ENCODE data around the gene ATRNL1.

The ATRNL1 gene

GRCh38 chr10:115056186-115056585 lies 37.0 kb upstream of the ATRNL1 start:
- no peak for DNase-seq
- no peak overlapping the region for H3K4me3 ChIP-seq (ENCODE audit: low read depth, low read length)
- H3K79me1 ChIP-seq (ENCODE audit: low read length): no peaks in the 10 kb centered on the region
- no peak overlapping the region for H3K4ac ChIP-seq (ENCODE audit: low read depth, low read length)
- H4K12ac ChIP-seq (ENCODE audit: low read depth, low read length): no peak overlapping the region
- no peak overlapping the region for H4K91ac ChIP-seq (ENCODE audit: low read depth, low read length)
- no CpG with 5 or more reads among the region's 2 CpGs for WGBS (ENCODE audit: extremely low coverage, insufficient coverage, insufficient read length)
- no peaks in the 10 kb centered on the region for H3K27me3 ChIP-seq (ENCODE audit: insufficient read depth, low read length)
- no peaks in the 10 kb centered on the region for H3K4me1 ChIP-seq (ENCODE audit: control insufficient read depth in 1 of 2, insufficient read depth in 2 of 2, low read length in 2 of 2)
- peak overlapping the region; percentile 66 for H3K14ac ChIP-seq (ENCODE audit: low read length)
- H3K27ac ChIP-seq (ENCODE audit: low read depth, low read length): no peak overlapping the region
- H3K9me3 ChIP-seq (ENCODE audit: insufficient read depth, low read depth, low read length): no peaks in the 10 kb centered on the region
- no peak overlapping the region for H2BK5ac ChIP-seq (ENCODE audit: low read depth, low read length, poor library complexity)
- no peak overlapping the region for H3K9ac ChIP-seq (ENCODE audit: low read length)
- H2BK120ac ChIP-seq (ENCODE audit: insufficient read depth, low read length, poor library complexity): no peak overlapping the region
- no peak overlapping the region for H3K18ac ChIP-seq (ENCODE audit: low read length)
- H4K8ac ChIP-seq (ENCODE audit: low read depth, low read length): no peak overlapping the region
- no peaks in the 10 kb centered on the region for H3K79me2 ChIP-seq (ENCODE audit: control insufficient read depth, insufficient read depth, low read length, poor library complexity)
- H3K4me2 ChIP-seq (ENCODE audit: low read length): no peak overlapping the region
- H3K36me3 ChIP-seq (ENCODE audit: control insufficient read depth in 1 of 2, insufficient read depth in 2 of 2, low read length in 2 of 2): no peaks in the 10 kb centered on the region
- no peak overlapping the region for H2AFZ ChIP-seq (ENCODE audit: insufficient read depth, low read length, poor library complexity)
- H2BK12ac ChIP-seq (ENCODE audit: low read length): peak overlapping the region; percentile 80
- H2AK5ac ChIP-seq (ENCODE audit: low read length): no peak overlapping the region
- no peak overlapping the region for H3K23ac ChIP-seq (ENCODE audit: low read length)

DNA sequence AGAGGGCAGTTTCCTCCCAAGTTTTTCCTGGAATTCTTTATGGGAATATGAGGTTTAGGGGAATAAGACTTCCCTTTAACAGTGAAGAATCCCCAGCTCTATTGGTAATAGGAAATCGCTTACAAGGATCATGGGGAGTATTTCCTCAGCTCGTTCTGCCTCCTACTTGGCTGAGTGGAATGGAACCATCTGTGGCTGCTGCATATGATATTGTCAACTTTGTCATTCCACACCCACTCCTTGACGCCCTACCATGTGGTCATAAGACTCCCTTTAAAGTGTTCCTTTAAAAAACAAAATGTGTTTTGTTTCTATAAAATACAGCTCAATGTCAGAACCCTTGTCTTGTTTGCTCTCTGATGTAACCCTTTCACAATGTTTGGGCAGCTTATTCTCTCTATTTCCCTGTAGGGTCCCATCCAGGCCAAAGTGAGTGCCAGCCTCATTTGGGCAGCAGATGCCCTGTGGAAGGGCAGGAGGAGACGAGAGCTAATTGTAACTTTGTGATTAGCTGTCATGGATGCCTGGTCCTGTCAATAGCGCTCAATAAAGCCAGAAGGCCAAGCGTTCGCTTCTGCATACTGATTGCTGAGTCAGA lies 33.8 kb upstream of the ATRNL1 start:
- no peak for DNase-seq
- Histone ChIP-seq H4K91ac (ENCODE audit: low read depth, low read length) (no peak overlapping the region), H2BK120ac (ENCODE audit: insufficient read depth, low read length, poor library complexity) (no peak overlapping the region), H2BK5ac (ENCODE audit: low read depth, low read length, poor library complexity) (no peak overlapping the region), H2AFZ (ENCODE audit: insufficient read depth, low read length, poor library complexity) (no peak overlapping the region), H3K9ac (ENCODE audit: low read length) (no peak overlapping the region), H3K4me1 (ENCODE audit: control insufficient read depth in 1 of 2, insufficient read depth in 2 of 2, low read length in 2 of 2) (no peaks in the 10 kb centered on the region), H3K4ac (ENCODE audit: low read depth, low read length) (no peak overlapping the region), H2BK12ac (ENCODE audit: low read length) (no peak overlapping the region), H3K36me3 (ENCODE audit: control insufficient read depth in 1 of 2, insufficient read depth in 2 of 2, low read length in 2 of 2) (no peaks in the 10 kb centered on the region), H3K79me2 (ENCODE audit: control insufficient read depth, insufficient read depth, low read length, poor library complexity) (no peaks in the 10 kb centered on the region), H2AK5ac (ENCODE audit: low read length) (no peak overlapping the region), H3K79me1 (ENCODE audit: low read length) (no peaks in the 10 kb centered on the region), H3K27ac (ENCODE audit: low read depth, low read length) (no peak overlapping the region), H3K23ac (ENCODE audit: low read length) (no peak overlapping the region), H3K27me3 (ENCODE audit: insufficient read depth, low read length) (no peaks in the 10 kb centered on the region), H3K4me3 (ENCODE audit: low read depth, low read length) (no peak overlapping the region), H3K18ac (ENCODE audit: low read length) (no peak overlapping the region), H3K4me2 (ENCODE audit: low read length) (no peak overlapping the region), H4K12ac (ENCODE audit: low read depth, low read length) (no peak overlapping the region), H4K8ac (ENCODE audit: low read depth, low read length) (no peak overlapping the region), H3K9me3 (ENCODE audit: insufficient read depth, low read depth, low read length) (no peaks in the 10 kb centered on the region), H3K14ac (ENCODE audit: low read length) (no peak overlapping the region)
- no CpG with 5 or more reads among the region's 7 CpGs for WGBS (ENCODE audit: extremely low coverage, insufficient coverage, insufficient read length)

- no peak overlapping the region for H3K4ac ChIP-seq (ENCODE audit: low read depth, low read length)
- H4K8ac ChIP-seq (ENCODE audit: low read depth, low read length): no peak overlapping the region
- no peak overlapping the region for H3K4me3 ChIP-seq (ENCODE audit: low read depth, low read length)
- H3K9me3 ChIP-seq (ENCODE audit: insufficient read depth, low read depth, low read length): no peaks in the 10 kb centered on the region
- H3K9ac ChIP-seq (ENCODE audit: low read length): no peak overlapping the region
- WGBS (ENCODE audit: extremely low coverage, insufficient coverage, insufficient read length): no CpG with 5 or more reads among the region's 5 CpGs
- no peaks in the 10 kb centered on the region for H3K79me2 ChIP-seq (ENCODE audit: control insufficient read depth, insufficient read depth, low read length, poor library complexity)
- H2BK12ac ChIP-seq (ENCODE audit: low read length): no peak overlapping the region
- no peak overlapping the region for H3K18ac ChIP-seq (ENCODE audit: low read length)
- H3K4me2 ChIP-seq (ENCODE audit: low read length): no peak overlapping the region
- H3K36me3 ChIP-seq (ENCODE audit: control insufficient read depth in 1 of 2, insufficient read depth in 2 of 2, low read length in 2 of 2): no peaks in the 10 kb centered on the region
- peaks cover 6 to 8% of the 10 kb centered on the region in 2 experiments for H3K4me1 ChIP-seq (ENCODE audit: control insufficient read depth in 1 of 2, insufficient read depth in 2 of 2, low read length in 2 of 2)
- no peak overlapping the region for H2AK5ac ChIP-seq (ENCODE audit: low read length)
- H3K14ac ChIP-seq (ENCODE audit: low read length): no peak overlapping the region
- H3K79me1 ChIP-seq (ENCODE audit: low read length): peaks cover 9% of the 10 kb centered on the region
- no peak overlapping the region for H4K12ac ChIP-seq (ENCODE audit: low read depth, low read length)
- H3K27ac ChIP-seq (ENCODE audit: low read depth, low read length): no peak overlapping the region
- no peaks in the 10 kb centered on the region for H3K27me3 ChIP-seq (ENCODE audit: insufficient read depth, low read length)
- no peak overlapping the region for H2AFZ ChIP-seq (ENCODE audit: insufficient read depth, low read length, poor library complexity)
- no peak overlapping the region for H3K23ac ChIP-seq (ENCODE audit: low read length)
- no peak overlapping the region for H2BK120ac ChIP-seq (ENCODE audit: insufficient read depth, low read length, poor library complexity)
- H2BK5ac ChIP-seq (ENCODE audit: low read depth, low read length, poor library complexity): no peak overlapping the region
- H4K91ac ChIP-seq (ENCODE audit: low read depth, low read length): no peak overlapping the region
- DNase-seq: no peak
Observed at GRCh38 chr10:115063701-115064658, 29.2 kb upstream of the ATRNL1 start.

- Histone ChIP-seq H3K9ac (ENCODE audit: low read length) (no peak overlapping the region), H3K4me2 (ENCODE audit: low read length) (no peak overlapping the region), H3K79me2 (ENCODE audit: control insufficient read depth, insufficient read depth, low read length, poor library complexity) (no peaks in the 10 kb centered on the region), H3K23ac (ENCODE audit: low read length) (no peak overlapping the region), H2BK5ac (ENCODE audit: low read depth, low read length, poor library complexity) (no peak overlapping the region), H3K4ac (ENCODE audit: low read depth, low read length) (no peak overlapping the region), H3K27me3 (ENCODE audit: insufficient read depth, low read length) (no peaks in the 10 kb centered on the region), H2BK12ac (ENCODE audit: low read length) (no peak overlapping the region), H3K4me3 (ENCODE audit: low read depth, low read length) (no peak overlapping the region), H3K14ac (ENCODE audit: low read length) (no peak overlapping the region), H3K9me3 (ENCODE audit: insufficient read depth, low read depth, low read length) (no peaks in the 10 kb centered on the region), H3K36me3 (ENCODE audit: control insufficient read depth in 1 of 2, insufficient read depth in 2 of 2, low read length in 2 of 2) (no peaks in the 10 kb centered on the region), H2AFZ (ENCODE audit: insufficient read depth, low read length, poor library complexity) (no peak overlapping the region), H2AK5ac (ENCODE audit: low read length) (no peak overlapping the region), H4K91ac (ENCODE audit: low read depth, low read length) (no peak overlapping the region), H3K79me1 (ENCODE audit: low read length) (peaks cover 9% of the 10 kb centered on the region), H3K18ac (ENCODE audit: low read length) (no peak overlapping the region), H2BK120ac (ENCODE audit: insufficient read depth, low read length, poor library complexity) (no peak overlapping the region), H4K8ac (ENCODE audit: low read depth, low read length) (no peak overlapping the region), H3K27ac (ENCODE audit: low read depth, low read length) (peak overlapping the region; percentile 24), H4K12ac (ENCODE audit: low read depth, low read length) (no peak overlapping the region), H3K4me1 (ENCODE audit: control insufficient read depth in 1 of 2, insufficient read depth in 2 of 2, low read length in 2 of 2) (peaks cover 6 to 8% of the 10 kb centered on the region in 2 experiments)
- DNase-seq: peak in 1 of 2 donors; percentile 21
- WGBS (ENCODE audit: extremely low coverage, insufficient coverage, insufficient read length): no CpG with 5 or more reads among the region's 6 CpGs
Observed at GRCh38 chr10:115065801-115066200, 27.4 kb upstream of the ATRNL1 start.

All from trophoblast cell (in vitro differentiated cells and primary cell).